Neutrophil (primary cell): ENCODE results near the gene LIFR.

ENCODE experiments used
- H3K27ac ChIP-seq: fragments of 200-600 bp; sonication (generic); 2 replicates; pipeline ENCODE4 v1.5.1; 2016; ENCODE audit warnings: mild to moderate bottlenecking, moderate library complexity
- H3K27me3 ChIP-seq: fragments of 200-600 bp; sonication (generic); 2 replicates; pipeline ENCODE4 v1.6.0; 2016; ENCODE audit warnings: mild to moderate bottlenecking
- H3K36me3 ChIP-seq: fragments of 200-600 bp; sonication (generic); 2 replicates; pipeline ENCODE4 v1.5.1; 2017
- H3K4me1 ChIP-seq, 2 experiments: fragments of 200-600 bp in 1 of 2; sonication (generic) in 1 of 2; 1 replicate in 1 of 2; 2 replicates in 1 of 2; pipeline versions ENCODE4 v1.5.1 to v1.6.1; 2013 to 2016; ENCODE audit warnings: low read depth in 1 of 2, low read length in 1 of 2, mild to moderate bottlenecking in 1 of 2, moderate library complexity in 1 of 2; ENCODE audit not compliant: control insufficient read depth in 1 of 2, insufficient read depth in 1 of 2
- H3K4me3 ChIP-seq, 2 experiments: fragments of 200-600 bp in 1 of 2; sonication (generic) in 1 of 2; 1 replicate in 1 of 2; 2 replicates in 1 of 2; pipeline ENCODE4 v1.5.1; 2013 to 2016; ENCODE audit warnings: low read depth in 1 of 2, low read length in 1 of 2, mild to moderate bottlenecking in 1 of 2, moderate library complexity in 1 of 2
- H3K9me3 ChIP-seq: fragments of 200-600 bp; sonication (generic); 2 replicates; pipeline ENCODE4 v1.5.1; 2016
- CTCF ChIP-seq: fragments of 200-600 bp; sonication (generic); IDR thresholded peaks from 2 replicates; pipeline ENCODE4 v1.5.1; 2016; ENCODE audit warnings: antibody characterized with exemption

Gene LIFR

GRCh38 chr5:38540314-38540713 lies 16.1 kb downstream of the LIFR start:
- H3K27ac ChIP-seq, result no peak overlapping the region
- H3K4me1 ChIP-seq, result no peaks in the 10 kb centered on the region
- peaks cover 9% of the 10 kb centered on the region for H3K27me3 ChIP-seq
- no peaks in the 10 kb centered on the region for H3K9me3 ChIP-seq
- H3K4me3 ChIP-seq, result no peak overlapping the region
- H3K36me3 ChIP-seq, result no peaks in the 10 kb centered on the region
- TF ChIP-seq CTCF, result no peak

- no peaks in the 10 kb centered on the region for H3K4me1 ChIP-seq
- H3K9me3 ChIP-seq, result no peaks in the 10 kb centered on the region
- no peak for TF ChIP-seq CTCF
- no peak overlapping the region for H3K4me3 ChIP-seq
- peaks cover 9% of the 10 kb centered on the region for H3K27me3 ChIP-seq
- H3K36me3 ChIP-seq, result no peaks in the 10 kb centered on the region
- H3K27ac ChIP-seq, result no peak overlapping the region
Measured at GRCh38 chr5:38538161-38538560, 18.3 kb downstream of the LIFR start.

- Histone ChIP-seq H3K9me3 (no peaks in the 10 kb centered on the region), H3K4me1 (no peaks in the 10 kb centered on the region), H3K36me3 (no peaks in the 10 kb centered on the region)
Measured at GRCh38 chr5:38537505-38537904, 18.9 kb downstream of the LIFR start.

GRCh38 chr5:38536968-38537367 lies 19.5 kb downstream of the LIFR start:
- Histone ChIP-seq H3K36me3 (no peaks in the 10 kb centered on the region), H3K4me1 (no peaks in the 10 kb centered on the region), H3K27ac (no peak overlapping the region), H3K9me3 (no peaks in the 10 kb centered on the region), H3K4me3 (no peak overlapping the region), H3K27me3 (peaks cover 9% of the 10 kb centered on the region)
- TF ChIP-seq CTCF, result no peak

More at GRCh38 chr5:38537505-38537904, 18.9 kb downstream of the LIFR start:
- Histone ChIP-seq H3K27me3 (peaks cover 9% of the 10 kb centered on the region), H3K4me3 (no peak overlapping the region), H3K27ac (no peak overlapping the region)
- no peak for TF ChIP-seq CTCF

GRCh38 chr5:38535845-38536244 lies 20.6 kb downstream of the LIFR start:
- Histone ChIP-seq H3K4me1 (no peaks in the 10 kb centered on the region), H3K4me3 (no peak overlapping the region), H3K36me3 (no peaks in the 10 kb centered on the region), H3K27ac (no peak overlapping the region), H3K9me3 (no peaks in the 10 kb centered on the region), H3K27me3 (peaks cover 9% of the 10 kb centered on the region)
- TF ChIP-seq CTCF, result no peak

GRCh38 chr5:38535248-38535750 lies 21.1 kb downstream of the LIFR start:
- H3K4me1 ChIP-seq, result no peaks in the 10 kb centered on the region
- H3K27ac ChIP-seq, result no peak overlapping the region
- no peaks in the 10 kb centered on the region for H3K9me3 ChIP-seq
- H3K27me3 ChIP-seq, result peaks cover 7% of the 10 kb centered on the region
- no peaks in the 10 kb centered on the region for H3K36me3 ChIP-seq
- TF ChIP-seq CTCF, result no peak
- H3K4me3 ChIP-seq, result no peak overlapping the region
